T-cell (primary cell): ENCODE measurements around the gene ZNF521. TPM values are rescaled to one million over a fixed set of nuclear protein-coding genes. Genes with fewer than 3 reads are reported as not detected.

Source experiments
- ATAC-seq, 4 experiments: fragments of 200-7000 bp in 3 of 4; fragments of 150-1000 bp in 1 of 4; cut with Tn5 transposase; replicated peaks in 1 of 4; 1 replicate in 3 of 4; 2 replicates in 1 of 4; pipeline ENCODE4 v1.10.0; 2021; ENCODE audit warnings: moderate library complexity in 3 of 4, mild to moderate bottlenecking in 2 of 4, moderate number of reproducible peaks in 1 of 4
- CTCF ChIA-PET, 2 donors: fragments of 300-600 bp; sonication (Branson Sonifier 250); formaldehyde crosslinking; loops; one replicate each; lab custom pipeline; 2022; ENCODE audit warnings: antibody characterized with exemption in 2 of 2; lab: Charles Lee
- POLR2A ChIA-PET, 2 donors: fragments of 300-600 bp; sonication (Branson Sonifier 250); formaldehyde crosslinking; loops; one replicate each; lab custom pipeline; 2022; ENCODE audit warnings: antibody characterized with exemption in 2 of 2; lab: Charles Lee
- DNase-seq, 35 experiments: peaks; one replicate each; pipeline versions ENCODE4 v3.0.0 to v3.0.0-alpha.2; 2013 to 2023
- H3K27ac ChIP-seq: one replicate; pipeline ENCODE4 v1.5.1; 2013; ENCODE audit warnings: low read length
- H3K27me3 ChIP-seq, 2 experiments: replicated peaks in 1 of 2; 1 replicate in 1 of 2; 2 replicates in 1 of 2; pipeline versions ENCODE4 v1.6.1 to v1.7.0; 2013; ENCODE audit warnings: low read length in 1 of 2, mixed read lengths in 1 of 2; ENCODE audit not compliant: control insufficient read depth in 2 of 2, insufficient read depth in 2 of 2; ENCODE audit errors: extremely low read depth in 1 of 2
- H3K36me3 ChIP-seq, 2 donors: 1 replicate in 1 of 2; 2 replicates in 1 of 2; pipeline versions ENCODE4 v1.6.1 to v1.7.0; 2013; ENCODE audit warnings: low read length in 1 of 2; ENCODE audit not compliant: control insufficient read depth in 2 of 2, insufficient read depth in 1 of 2; ENCODE audit errors: extremely low read depth in 1 of 2
- H3K4me1 ChIP-seq, 2 experiments: 1 replicate in 1 of 2; 2 replicates in 1 of 2; pipeline versions ENCODE4 v1.6.1 to v1.7.0; 2013; ENCODE audit warnings: low read length in 2 of 2, mixed read lengths in 1 of 2; ENCODE audit not compliant: insufficient read depth in 2 of 2, control insufficient read depth in 1 of 2; ENCODE audit errors: extremely low read depth in 1 of 2
- H3K4me3 ChIP-seq, 2 donors: 1 replicate in 1 of 2; 2 replicates in 1 of 2; pipeline versions ENCODE4 v1.5.1 to v1.7.0; 2013; ENCODE audit warnings: mild to moderate bottlenecking in 2 of 2, low read length in 1 of 2, moderate library complexity in 1 of 2; ENCODE audit not compliant: control insufficient read depth in 1 of 2; ENCODE audit errors: extremely low read depth in 1 of 2
- H3K9me3 ChIP-seq: 2 replicates; pipeline ENCODE4 v1.7.0; 2013
- H3K27ac Mint-ChIP-seq, 2 donors: one replicate each; pipeline ENCODE4 v1.8.0; 2020 to 2021; ENCODE audit warnings: mild to moderate bottlenecking in 2 of 2, mixed read lengths in 2 of 2
- H3K27me3 Mint-ChIP-seq, 2 donors: one replicate each; pipeline ENCODE4 v1.8.0; 2021 to 2022; ENCODE audit warnings: mixed read lengths in 2 of 2
- H3K36me3 Mint-ChIP-seq: one replicate; pipeline ENCODE4 v1.8.0; 2021; ENCODE audit warnings: mixed read lengths
- H3K4me1 Mint-ChIP-seq, 3 donors: one replicate each; pipeline ENCODE4 v1.8.0; 2020 to 2022; ENCODE audit warnings: mixed read lengths in 3 of 3, mild to moderate bottlenecking in 1 of 3
- H3K4me3 Mint-ChIP-seq, 3 donors: one replicate each; pipeline ENCODE4 v1.8.0; 2020 to 2022; ENCODE audit warnings: mild to moderate bottlenecking in 3 of 3, mixed read lengths in 3 of 3, moderate library complexity in 3 of 3
- H3K9me3 Mint-ChIP-seq, 3 donors: one replicate each; pipeline ENCODE4 v1.8.0; 2020 to 2022; ENCODE audit warnings: mixed read lengths in 3 of 3
- WGBS: methylation state at CpG from one replicate; pipeline ENCODE4 v1.1.5; 2013; ENCODE audit warnings: missing lambda C conversion rate; ENCODE audit not compliant: insufficient coverage; 5-methylcytosine and 5-hydroxymethylcytosine counted together
- total RNA-seq, 35 experiments: library from RNA in 6 of 35; stranded (reverse) in 6 of 35; fragments of 120-200 nt in 1 of 35; gene quantifications; one replicate each; pipeline versions ENCODE4 v1.2.1 to v1.2.4 and lab custom pipeline; 2013 to 2026

The ZNF521 gene
- total RNA-seq, 5 donors from 2014 or later (not counting 1 experiment from before 2014, with no cell fraction given): 0.30 to 2.3 (median 1.4) TPM

DNA sequence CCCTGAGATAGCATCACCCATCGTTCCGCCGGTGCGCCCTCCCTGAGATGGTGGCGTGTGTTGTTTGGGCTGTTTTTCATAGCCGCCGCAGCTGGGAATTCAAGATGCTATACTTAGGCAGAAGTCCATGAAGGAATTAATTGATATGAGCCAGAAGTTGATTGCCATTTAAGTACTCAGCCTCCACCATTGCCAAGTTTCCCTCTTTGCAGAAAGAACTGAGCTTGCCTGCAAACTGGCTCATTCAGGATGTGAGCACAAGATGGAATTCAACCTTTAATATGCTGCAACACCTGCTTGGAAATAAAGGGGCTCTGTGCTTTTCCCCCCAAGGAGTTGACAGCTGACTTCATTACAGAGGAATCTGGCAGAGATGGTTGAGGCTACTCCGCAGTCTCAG lies 295.5 kb downstream of the ZNF521 start:
- WGBS: 0% methylated on average over 1 of the region's 8 CpGs
- no peaks in the 10 kb centered on the region for H3K4me1 Mint-ChIP-seq
- POLR2A ChIA-PET: no interaction called here
- no peaks in the 10 kb centered on the region for H3K27me3 ChIP-seq
- no peaks in the 10 kb centered on the region for H3K9me3 ChIP-seq
- no peaks in the 10 kb centered on the region for H3K4me1 ChIP-seq
- ATAC-seq (no peak), DNase-seq (no peak)
- CTCF ChIA-PET: no interaction called here
- H3K4me3 Mint-ChIP-seq: no peak overlapping the region
- no peak overlapping the region for H3K27ac Mint-ChIP-seq
- H3K9me3 Mint-ChIP-seq: no peaks in the 10 kb centered on the region
- H3K36me3 Mint-ChIP-seq: no peaks in the 10 kb centered on the region
- H3K27ac ChIP-seq: no peak overlapping the region
- no peaks in the 10 kb centered on the region for H3K36me3 ChIP-seq
- H3K4me3 ChIP-seq: no peak overlapping the region
- no peaks in the 10 kb centered on the region for H3K27me3 Mint-ChIP-seq

DNA sequence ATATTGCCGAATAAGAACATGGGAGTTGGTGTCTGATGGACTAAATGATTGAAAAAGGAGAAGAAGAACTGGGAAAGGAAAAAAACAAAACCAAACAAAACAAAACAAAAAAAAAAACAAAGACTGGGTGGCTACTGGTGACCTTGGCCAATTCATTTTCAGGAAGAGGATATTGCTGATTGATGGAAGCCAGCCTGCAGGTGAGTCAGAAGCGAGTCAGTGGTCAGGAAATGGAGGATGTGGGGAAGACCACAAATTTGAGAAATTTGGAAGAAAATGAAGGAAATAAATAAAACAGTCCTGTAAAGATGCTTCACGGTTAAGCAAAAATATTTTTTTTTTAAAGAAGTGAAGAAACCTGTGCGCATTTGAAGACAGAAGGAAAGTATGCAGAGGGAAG lies 296.9 kb downstream of the ZNF521 start:
- 34% methylated on average over 3 of the region's 4 CpGs for WGBS
- H3K4me1 Mint-ChIP-seq: no peaks in the 10 kb centered on the region
- no peaks in the 10 kb centered on the region for H3K36me3 Mint-ChIP-seq

DNA sequence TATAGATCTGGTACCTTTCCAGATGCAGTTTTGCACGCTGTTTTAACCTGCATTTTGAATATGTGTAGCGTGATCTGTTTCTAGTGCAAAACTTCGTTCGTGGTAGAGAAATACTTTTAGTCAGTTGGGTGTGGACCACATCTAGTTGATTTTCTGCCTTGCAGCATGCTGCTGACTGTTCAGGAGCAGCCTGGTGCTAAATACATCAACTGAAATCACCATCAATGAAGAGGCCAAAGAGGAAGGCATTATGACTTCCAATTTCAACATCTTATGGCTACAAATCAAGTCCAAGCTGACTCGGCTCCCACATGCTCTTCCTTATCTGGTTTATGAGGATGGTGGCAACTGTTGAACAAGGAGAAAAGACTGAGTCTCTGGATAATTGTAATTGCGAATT lies 298.5 kb downstream of the ZNF521 start:
- DNase-seq: no peak
- ChIA-PET POLR2A (no interaction called here), CTCF (no interaction called here)
- Mint-ChIP-seq H3K4me1 (no peaks in the 10 kb centered on the region), H3K4me3 (no peak overlapping the region), H3K27ac (no peak overlapping the region), H3K36me3 (no peaks in the 10 kb centered on the region), H3K9me3 (no peaks in the 10 kb centered on the region), H3K27me3 (no peaks in the 10 kb centered on the region)
- Histone ChIP-seq H3K27ac (no peak overlapping the region), H3K4me3 (no peak overlapping the region), H3K9me3 (no peaks in the 10 kb centered on the region), H3K27me3 (peaks cover 0 to 5% of the 10 kb centered on the region in 2 experiments), H3K36me3 (no peaks in the 10 kb centered on the region), H3K4me1 (no peaks in the 10 kb centered on the region)
- WGBS: 89% methylated on average over 3 of the region's 6 CpGs
- no peak for ATAC-seq

More for the DNA sequence above, 296.9 kb downstream of the ZNF521 start:
- CTCF ChIA-PET: no interaction called here
- no peaks in the 10 kb centered on the region for H3K9me3 ChIP-seq
- no peaks in the 10 kb centered on the region for H3K4me1 ChIP-seq
- H3K27ac Mint-ChIP-seq: no peak overlapping the region
- ATAC-seq: no peak
- no peak for DNase-seq
- no peak overlapping the region for H3K4me3 Mint-ChIP-seq
- no peaks in the 10 kb centered on the region for H3K36me3 ChIP-seq
- no peaks in the 10 kb centered on the region for H3K9me3 Mint-ChIP-seq
- peaks cover 0 to 4% of the 10 kb centered on the region in 2 experiments for H3K27me3 ChIP-seq
- POLR2A ChIA-PET: no interaction called here
- H3K4me3 ChIP-seq: no peak overlapping the region
- no peaks in the 10 kb centered on the region for H3K27me3 Mint-ChIP-seq
- H3K27ac ChIP-seq: no peak overlapping the region

DNA sequence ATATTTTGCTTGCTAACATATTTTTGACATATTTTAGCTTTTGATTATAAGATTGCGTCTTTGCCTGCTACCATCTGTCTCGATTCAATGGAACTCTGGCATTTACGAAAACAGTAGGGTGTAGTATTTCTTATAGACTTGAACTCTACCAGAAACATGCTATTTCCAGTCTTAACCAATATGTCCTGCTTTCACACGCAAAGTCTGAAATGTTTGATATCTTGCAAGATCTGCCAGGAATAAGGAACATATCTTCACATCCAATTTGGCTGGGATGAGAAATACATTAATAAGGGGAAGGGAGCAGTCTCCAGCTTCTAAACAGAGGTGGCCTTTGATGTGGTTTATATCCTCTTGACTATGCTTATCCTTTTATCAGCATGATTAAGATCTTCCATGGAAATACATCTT lies 299.4 kb downstream of the ZNF521 start:
- Histone ChIP-seq H3K36me3 (no peaks in the 10 kb centered on the region), H3K27ac (no peak overlapping the region), H3K9me3 (no peaks in the 10 kb centered on the region), H3K4me1 (no peaks in the 10 kb centered on the region), H3K4me3 (no peak overlapping the region), H3K27me3 (peaks cover 0 to 5% of the 10 kb centered on the region in 2 experiments)
- CTCF ChIA-PET: no interaction called here
- Mint-ChIP-seq H3K4me3 (no peak overlapping the region), H3K36me3 (no peaks in the 10 kb centered on the region), H3K27me3 (no peaks in the 10 kb centered on the region), H3K27ac (no peak overlapping the region), H3K9me3 (no peaks in the 10 kb centered on the region), H3K4me1 (no peaks in the 10 kb centered on the region)
- DNase-seq (no peak), ATAC-seq (no peak)
- WGBS: no CpG with 5 or more reads among the region's 4 CpGs
- POLR2A ChIA-PET: interaction anchor here in 1 of 2 donors (0.6 kb wide), 1 partner anchor 27 kb away, joined by 3 read pairs; no protein-coding TSS in a partner anchor

DNA sequence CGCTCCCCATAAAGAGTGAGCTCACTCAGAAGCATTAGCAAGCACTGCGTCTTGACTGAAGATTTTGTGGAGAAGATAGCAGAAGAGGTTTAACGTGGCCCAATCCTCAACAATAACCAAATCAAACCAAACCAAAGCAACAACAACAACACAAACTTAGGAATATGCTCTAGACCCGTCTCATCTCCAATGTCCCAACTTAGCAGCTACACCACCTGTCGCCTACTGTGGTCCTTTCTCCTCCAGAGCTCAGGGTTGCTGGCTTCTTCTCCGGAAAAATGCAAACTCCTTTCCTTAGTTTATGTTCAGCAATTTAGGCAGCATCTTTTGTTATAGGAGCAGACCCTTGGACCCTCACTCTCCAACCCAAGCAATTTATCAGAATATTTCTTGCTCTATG lies 301.4 kb downstream of the ZNF521 start:
- no peak overlapping the region for H3K27ac ChIP-seq
- peaks cover 0 to 5% of the 10 kb centered on the region in 2 experiments for H3K27me3 ChIP-seq
- ATAC-seq (no peak), DNase-seq (no peak)
- no peaks in the 10 kb centered on the region for H3K36me3 ChIP-seq
- no peaks in the 10 kb centered on the region for H3K9me3 ChIP-seq
- no peak overlapping the region for H3K4me3 ChIP-seq
- Mint-ChIP-seq H3K27ac (no peak overlapping the region), H3K27me3 (no peaks in the 10 kb centered on the region), H3K4me1 (no peaks in the 10 kb centered on the region), H3K9me3 (no peaks in the 10 kb centered on the region), H3K36me3 (no peaks in the 10 kb centered on the region), H3K4me3 (no peak overlapping the region)
- ChIA-PET CTCF (no interaction called here), POLR2A (no interaction called here)
- H3K4me1 ChIP-seq: no peaks in the 10 kb centered on the region
- WGBS: 82% methylated on average over 5 of the region's 6 CpGs

DNA sequence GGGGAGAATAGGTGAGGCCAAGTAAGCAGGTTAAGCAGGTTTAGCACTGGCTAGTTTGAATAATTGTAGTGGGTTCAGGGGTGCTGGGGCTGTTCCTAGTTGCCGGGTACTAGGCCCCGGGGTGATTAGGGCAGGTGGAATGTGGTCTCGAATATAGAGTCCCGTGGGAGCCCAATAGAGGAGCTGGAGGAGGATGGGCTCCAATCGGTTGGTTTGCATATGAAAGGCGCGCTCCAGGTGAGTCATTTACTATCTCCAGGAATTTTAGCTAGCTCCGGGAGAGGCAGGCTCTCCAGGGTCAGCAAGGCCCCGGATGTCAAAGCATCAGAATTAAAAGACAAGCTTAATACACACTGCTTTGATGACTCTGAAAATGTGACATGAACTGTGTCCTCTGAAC lies 304.0 kb downstream of the ZNF521 start:
- Mint-ChIP-seq H3K4me1 (no peaks in the 10 kb centered on the region), H3K4me3 (no peak overlapping the region), H3K9me3 (no peaks in the 10 kb centered on the region), H3K27me3 (no peaks in the 10 kb centered on the region), H3K27ac (no peak overlapping the region), H3K36me3 (no peaks in the 10 kb centered on the region)
- CTCF ChIA-PET: no interaction called here
- no peak for ATAC-seq
- H3K27ac ChIP-seq: no peak overlapping the region
- H3K9me3 ChIP-seq: no peaks in the 10 kb centered on the region
- POLR2A ChIA-PET: no interaction called here
- DNase-seq: no peak
- no peaks in the 10 kb centered on the region for H3K4me1 ChIP-seq
- WGBS: 82% methylated on average over 4 of the region's 9 CpGs
- peaks cover 0 to 5% of the 10 kb centered on the region in 2 experiments for H3K27me3 ChIP-seq
- H3K36me3 ChIP-seq: no peaks in the 10 kb centered on the region
- H3K4me3 ChIP-seq: no peak overlapping the region

DNA sequence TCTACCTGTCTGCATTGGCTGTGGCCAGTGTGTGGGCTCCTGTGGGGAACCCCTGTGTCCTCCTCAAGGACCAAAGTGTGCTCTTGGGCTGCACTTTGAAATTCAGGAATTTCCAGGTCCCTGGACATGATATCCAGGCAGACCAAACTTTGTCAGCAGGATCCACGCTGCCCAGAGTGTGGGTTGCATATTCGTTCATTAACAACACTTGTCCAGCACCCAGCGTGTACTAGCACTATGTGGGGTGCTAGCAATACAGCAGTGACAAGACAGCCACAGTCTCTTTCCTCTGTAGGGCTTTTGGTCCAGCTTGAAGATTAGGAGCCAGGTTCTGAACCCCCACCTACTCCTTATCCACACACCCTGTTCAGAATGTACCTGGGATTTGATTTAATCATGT lies 304.5 kb downstream of the ZNF521 start:
- peaks cover 0 to 2% of the 10 kb centered on the region in 2 donors for H3K27me3 Mint-ChIP-seq
- H3K4me1 Mint-ChIP-seq: no peaks in the 10 kb centered on the region
- WGBS: 75% methylated on average over 2 of the region's 3 CpGs

More for the DNA sequence above, 304.5 kb downstream of the ZNF521 start:
- H3K4me1 ChIP-seq: no peaks in the 10 kb centered on the region
- no peak overlapping the region for H3K27ac Mint-ChIP-seq
- no peaks in the 10 kb centered on the region for H3K9me3 Mint-ChIP-seq
- H3K27ac ChIP-seq: no peak overlapping the region
- peaks cover 0 to 5% of the 10 kb centered on the region in 2 experiments for H3K27me3 ChIP-seq
- POLR2A ChIA-PET: no interaction called here
- DNase-seq (no peak), ATAC-seq (peak in 1 of 4 experiments; percentile 7)
- CTCF ChIA-PET: no interaction called here
- no peak overlapping the region for H3K4me3 ChIP-seq
- H3K9me3 ChIP-seq: no peaks in the 10 kb centered on the region
- no peaks in the 10 kb centered on the region for H3K36me3 ChIP-seq
- H3K4me3 Mint-ChIP-seq: no peak overlapping the region
- H3K36me3 Mint-ChIP-seq: no peaks in the 10 kb centered on the region
